ENCODE measurements around the gene GPR55.

GPR55 gene

GRCh38 chr2:230909841-230910545 lies 15.0 kb downstream of the GPR55 start:
- TF ChIP-seq CTCF (conservative IDR thresholded peaks at IDR 0.05) = no peak
- no peak overlapping the region for H3K27ac ChIP-seq

GRCh38 chr2:230908595-230909191 lies 16.3 kb downstream of the GPR55 start:
- no peak overlapping the region for H3K27ac ChIP-seq
- TF ChIP-seq CTCF (conservative IDR thresholded peaks at IDR 0.05) = no peak

GRCh38 chr2:230908092-230908594 lies 16.9 kb downstream of the GPR55 start:
- TF ChIP-seq CTCF (conservative IDR thresholded peaks at IDR 0.05) = no peak
- no peak overlapping the region for H3K27ac ChIP-seq

- no peak overlapping the region for H3K27ac ChIP-seq
- no peak for TF ChIP-seq CTCF (conservative IDR thresholded peaks at IDR 0.05)
Measured at GRCh38 chr2:230907361-230908091, 17.5 kb downstream of the GPR55 start.

DNA sequence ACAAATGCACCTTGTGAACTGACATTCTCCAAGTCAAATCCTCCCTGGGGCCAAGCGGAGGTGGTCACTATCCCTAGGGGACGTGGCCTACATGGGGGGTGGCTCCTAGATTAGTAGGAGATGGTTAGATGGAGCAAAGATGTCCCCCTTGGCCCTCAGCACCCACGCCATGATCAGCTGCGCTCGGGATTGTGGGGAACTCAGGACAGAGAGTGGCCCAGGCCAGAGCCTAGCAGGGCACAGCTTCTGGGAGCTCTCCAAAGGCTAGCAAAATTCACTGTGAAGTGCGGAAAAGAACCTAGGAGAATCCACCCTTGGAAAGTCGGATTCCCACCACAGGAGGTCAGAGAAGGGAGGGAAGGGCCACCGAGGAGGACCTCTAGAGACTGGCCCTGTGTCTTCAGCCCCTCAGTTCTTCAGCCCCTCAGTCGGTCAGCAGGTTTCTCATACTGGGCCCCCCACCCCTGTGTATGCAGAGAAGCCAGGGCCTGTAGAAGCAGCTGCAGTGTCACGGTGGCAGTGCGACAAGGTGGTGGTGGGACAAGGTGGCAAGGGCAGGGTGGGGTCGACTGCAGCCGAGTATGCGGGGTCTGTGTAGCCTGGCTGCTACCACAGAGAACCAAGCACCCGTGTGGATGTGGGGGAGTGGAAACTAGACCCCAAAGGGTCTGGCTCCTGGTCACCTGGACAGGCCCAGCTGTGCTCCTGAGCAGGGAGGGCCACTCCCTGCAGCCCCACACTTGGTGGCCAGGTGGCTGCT lies 18.4 kb downstream of the GPR55 start:
- no peak for TF ChIP-seq CTCF (conservative IDR thresholded peaks at IDR 0.05)
- no peak overlapping the region for H3K27ac ChIP-seq

GRCh38 chr2:230905448-230906421 lies 19.3 kb downstream of the GPR55 start:
- H3K27ac ChIP-seq = no peak overlapping the region
- no peak for TF ChIP-seq CTCF (conservative IDR thresholded peaks at IDR 0.05)
